ENCODE measurements around the gene PTOV1. TPM values are rescaled to one million over a fixed set of nuclear protein-coding genes. Genes with fewer than 3 reads are reported as not detected.

PTOV1 gene
- total RNA-seq, 1 experiment from 2014 or later: 331 TPM

- H3K4me1 ChIP-seq (ENCODE audit: insufficient read depth, low read length, poor library complexity, severe bottlenecking): peaks cover 21% of the 10 kb centered on the region
- BruUV-seq (replicated peaks): no TSS peak
- H3K36me3 ChIP-seq (ENCODE audit: insufficient read depth, low read length, poor library complexity, severe bottlenecking): peaks cover 7% of the 10 kb centered on the region
- ChIA-PET CTCF (no interaction called here), POLR2A (ENCODE audit: low non-redundant PET) (no interaction called here)
- H3K27ac ChIP-seq (ENCODE audit: low read depth, low read length, poor library complexity, severe bottlenecking): no peak overlapping the region
- no peak overlapping the region for H3K4me3 ChIP-seq (ENCODE audit: low read depth, low read length, poor library complexity, severe bottlenecking)
- DNase-seq (ENCODE audit: low spot score): no peak
- H3K9me3 ChIP-seq (ENCODE audit: low read depth, low read length, poor library complexity, severe bottlenecking): no peaks in the 10 kb centered on the region
- no peak for TF ChIP-seq CTCF (conservative IDR thresholded peaks at IDR 0.05; ENCODE audit: low read depth, low read length)
- TF ChIP-seq EZH2 (IDR thresholded peaks at IDR 0.05; ENCODE audit: borderline replicate concordance, low read depth, low read length, poor library complexity, severe bottlenecking): no peak
- intact Hi-C loops (cut with micrococcal nuclease; ENCODE audit: unreplicated experiment): loop anchor here (10.0 kb wide), 1 partner anchor 378 kb away; the partner anchor contains the start of gene RPS11
- no peaks in the 10 kb centered on the region for H3K27me3 ChIP-seq (replicated peaks; ENCODE audit: insufficient read depth, low read depth, low read length, poor library complexity)
Measured at GRCh38 chr19:49872245-49873128, 21.5 kb downstream of the PTOV1 start.

DNA sequence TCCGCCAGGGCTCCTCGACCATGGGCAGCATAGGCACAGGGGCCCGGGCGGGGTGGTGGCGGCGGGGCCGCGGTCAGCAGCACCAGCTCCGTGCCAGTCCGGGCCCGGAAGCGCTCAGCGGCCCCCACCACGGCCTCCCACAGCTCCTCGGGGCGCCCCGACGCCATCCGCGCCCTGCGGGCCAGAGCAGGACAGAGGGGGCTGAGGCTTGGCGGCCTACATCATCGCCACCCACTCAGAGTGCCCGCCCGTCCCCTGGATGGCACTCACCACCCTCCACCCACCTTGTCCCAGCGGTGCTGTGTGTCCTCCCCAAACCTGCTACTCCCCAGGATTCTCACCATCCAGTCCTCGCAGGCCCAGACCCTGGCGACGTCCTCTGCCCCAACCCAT, 22.2 kb downstream of the PTOV1 start:
- Histone ChIP-seq H3K36me3 (ENCODE audit: insufficient read depth, low read length, poor library complexity, severe bottlenecking) (peaks cover 7% of the 10 kb centered on the region), H3K4me3 (ENCODE audit: low read depth, low read length, poor library complexity, severe bottlenecking) (no peak overlapping the region), H3K4me1 (ENCODE audit: insufficient read depth, low read length, poor library complexity, severe bottlenecking) (peaks cover 21% of the 10 kb centered on the region), H3K27ac (ENCODE audit: low read depth, low read length, poor library complexity, severe bottlenecking) (no peak overlapping the region), H3K9me3 (ENCODE audit: low read depth, low read length, poor library complexity, severe bottlenecking) (no peaks in the 10 kb centered on the region), H3K27me3 (replicated peaks; ENCODE audit: insufficient read depth, low read depth, low read length, poor library complexity) (no peaks in the 10 kb centered on the region)
- intact Hi-C loops (cut with micrococcal nuclease; ENCODE audit: unreplicated experiment): loop anchor here (10.0 kb wide), 1 partner anchor 378 kb away; the partner anchor contains the start of gene RPS11
- DNase-seq (ENCODE audit: low spot score): no peak
- BruUV-seq (replicated peaks): no TSS peak
- no peak for TF ChIP-seq EZH2 (IDR thresholded peaks at IDR 0.05; ENCODE audit: borderline replicate concordance, low read depth, low read length, poor library complexity, severe bottlenecking)
- TF ChIP-seq CTCF (conservative IDR thresholded peaks at IDR 0.05; ENCODE audit: low read depth, low read length): no peak
- ChIA-PET CTCF (no interaction called here), POLR2A (ENCODE audit: low non-redundant PET) (no interaction called here)

DNA sequence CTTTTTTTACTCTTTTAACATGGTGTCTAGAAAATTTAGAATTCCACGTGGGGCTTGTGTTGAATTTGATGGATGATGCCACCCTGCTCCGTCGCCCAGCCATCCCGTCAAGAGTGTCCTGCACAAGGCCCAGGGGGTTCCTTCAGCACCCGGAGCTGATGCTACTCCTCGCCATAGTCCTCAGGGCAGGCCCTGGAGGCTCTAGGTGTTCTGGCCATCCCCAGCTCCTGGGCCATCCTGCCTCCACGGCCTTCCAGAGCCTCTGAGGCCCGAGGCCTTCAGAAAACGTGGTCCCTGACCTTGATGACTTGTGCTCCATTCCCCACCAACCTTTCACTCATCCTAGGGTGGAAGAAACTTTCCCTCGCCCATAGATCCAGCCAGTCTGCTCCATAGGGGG, 22.9 kb downstream of the PTOV1 start:
- no peak for TF ChIP-seq EZH2 (IDR thresholded peaks at IDR 0.05; ENCODE audit: borderline replicate concordance, low read depth, low read length, poor library complexity, severe bottlenecking)
- TF ChIP-seq CTCF (conservative IDR thresholded peaks at IDR 0.05; ENCODE audit: low read depth, low read length): no peak
- Histone ChIP-seq H3K4me1 (ENCODE audit: insufficient read depth, low read length, poor library complexity, severe bottlenecking) (peaks cover 22% of the 10 kb centered on the region), H3K27me3 (replicated peaks; ENCODE audit: insufficient read depth, low read depth, low read length, poor library complexity) (no peaks in the 10 kb centered on the region), H3K36me3 (ENCODE audit: insufficient read depth, low read length, poor library complexity, severe bottlenecking) (peaks cover 7% of the 10 kb centered on the region), H3K27ac (ENCODE audit: low read depth, low read length, poor library complexity, severe bottlenecking) (no peak overlapping the region), H3K4me3 (ENCODE audit: low read depth, low read length, poor library complexity, severe bottlenecking) (no peak overlapping the region), H3K9me3 (ENCODE audit: low read depth, low read length, poor library complexity, severe bottlenecking) (no peaks in the 10 kb centered on the region)
- intact Hi-C loops (cut with micrococcal nuclease; ENCODE audit: unreplicated experiment): loop anchor here (10.0 kb wide), 1 partner anchor 379 kb away; the partner anchor contains the start of gene RPS11
- no peak for DNase-seq (ENCODE audit: low spot score)
- ChIA-PET POLR2A (ENCODE audit: low non-redundant PET) (no interaction called here), CTCF (no interaction called here)
- no TSS peak for BruUV-seq (replicated peaks)
